Lower leg skin (tissue), 4 donors: Measurements from ENCODE around the gene TPM3. TPM values are rescaled to one million over a fixed set of nuclear protein-coding genes. Genes with fewer than 3 reads are reported as not detected.

Source experiments
- DNase-seq, 2 donors: peaks; one replicate each; pipeline ENCODE4 v3.0.0-alpha.2; 2019; ENCODE audit warnings: low spot score in 2 of 2
- H3K4me3 ChIP-seq: fragments of 200-600 bp; sonication (generic); 2 replicates; pipeline ENCODE4 v1.5.1; 2017; ENCODE audit warnings: mild to moderate bottlenecking, low read depth; ENCODE audit not compliant: poor library complexity, severe bottlenecking
- POLR2A ChIP-seq, 2 donors: fragments of 450-650 bp; IDR thresholded peaks; one replicate each; pipeline ENCODE4 v1.6.1; 2016 to 2017; ENCODE audit warnings: antibody characterized with exemption in 2 of 2, mild to moderate bottlenecking in 1 of 2, moderate library complexity in 1 of 2
- WGBS, 2 donors: methylation state at CpG; one replicate each; pipeline ENCODE4 v1.1.5; 2018; 5-methylcytosine and 5-hydroxymethylcytosine counted together
- intact Hi-C: fragments of 100-400 bp; cut with DNase I; formaldehyde crosslinking; loops from one replicate; pipeline ENCODE4 v1.15.0; 2023; ENCODE audit warnings: low total_unique reads
- total RNA-seq, 4 donors: library from RNA; depleted of rRNA; stranded (reverse); fragments of >200 nt; gene quantifications; one replicate each; pipeline ENCODE4 v1.1.0, GENCODE V29; 2016
- TF ChIP-seq, protein P1 (sequence below), 3 donors: fragments of 450-650 bp; IDR thresholded peaks; one replicate each; pipeline ENCODE4 v1.5.1; 2016; ENCODE audit warnings: antibody characterized with exemption in 3 of 3, mild to moderate bottlenecking in 3 of 3, moderate library complexity in 2 of 3

Gene TPM3
- total RNA-seq, 4 donors from 2014 or later: 119 to 226 (median 181) TPM

GRCh38 chr1:154158307-154159125 lies 33.4 kb downstream of the TPM3 start:
- DNase-seq: no peak
- 82 to 89% methylated on average over 8 of the region's 8 CpGs for WGBS, 2 donors
- TF ChIP-seq POLR2A (IDR thresholded peaks at IDR 0.05): no peak
- TF ChIP-seq, protein P1, sequence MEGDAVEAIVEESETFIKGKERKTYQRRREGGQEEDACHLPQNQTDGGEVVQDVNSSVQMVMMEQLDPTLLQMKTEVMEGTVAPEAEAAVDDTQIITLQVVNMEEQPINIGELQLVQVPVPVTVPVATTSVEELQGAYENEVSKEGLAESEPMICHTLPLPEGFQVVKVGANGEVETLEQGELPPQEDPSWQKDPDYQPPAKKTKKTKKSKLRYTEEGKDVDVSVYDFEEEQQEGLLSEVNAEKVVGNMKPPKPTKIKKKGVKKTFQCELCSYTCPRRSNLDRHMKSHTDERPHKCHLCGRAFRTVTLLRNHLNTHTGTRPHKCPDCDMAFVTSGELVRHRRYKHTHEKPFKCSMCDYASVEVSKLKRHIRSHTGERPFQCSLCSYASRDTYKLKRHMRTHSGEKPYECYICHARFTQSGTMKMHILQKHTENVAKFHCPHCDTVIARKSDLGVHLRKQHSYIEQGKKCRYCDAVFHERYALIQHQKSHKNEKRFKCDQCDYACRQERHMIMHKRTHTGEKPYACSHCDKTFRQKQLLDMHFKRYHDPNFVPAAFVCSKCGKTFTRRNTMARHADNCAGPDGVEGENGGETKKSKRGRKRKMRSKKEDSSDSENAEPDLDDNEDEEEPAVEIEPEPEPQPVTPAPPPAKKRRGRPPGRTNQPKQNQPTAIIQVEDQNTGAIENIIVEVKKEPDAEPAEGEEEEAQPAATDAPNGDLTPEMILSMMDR (IDR thresholded peaks at IDR 0.05): no peak
- no peak overlapping the region for H3K4me3 ChIP-seq
- intact Hi-C loops: no loop called here

DNA sequence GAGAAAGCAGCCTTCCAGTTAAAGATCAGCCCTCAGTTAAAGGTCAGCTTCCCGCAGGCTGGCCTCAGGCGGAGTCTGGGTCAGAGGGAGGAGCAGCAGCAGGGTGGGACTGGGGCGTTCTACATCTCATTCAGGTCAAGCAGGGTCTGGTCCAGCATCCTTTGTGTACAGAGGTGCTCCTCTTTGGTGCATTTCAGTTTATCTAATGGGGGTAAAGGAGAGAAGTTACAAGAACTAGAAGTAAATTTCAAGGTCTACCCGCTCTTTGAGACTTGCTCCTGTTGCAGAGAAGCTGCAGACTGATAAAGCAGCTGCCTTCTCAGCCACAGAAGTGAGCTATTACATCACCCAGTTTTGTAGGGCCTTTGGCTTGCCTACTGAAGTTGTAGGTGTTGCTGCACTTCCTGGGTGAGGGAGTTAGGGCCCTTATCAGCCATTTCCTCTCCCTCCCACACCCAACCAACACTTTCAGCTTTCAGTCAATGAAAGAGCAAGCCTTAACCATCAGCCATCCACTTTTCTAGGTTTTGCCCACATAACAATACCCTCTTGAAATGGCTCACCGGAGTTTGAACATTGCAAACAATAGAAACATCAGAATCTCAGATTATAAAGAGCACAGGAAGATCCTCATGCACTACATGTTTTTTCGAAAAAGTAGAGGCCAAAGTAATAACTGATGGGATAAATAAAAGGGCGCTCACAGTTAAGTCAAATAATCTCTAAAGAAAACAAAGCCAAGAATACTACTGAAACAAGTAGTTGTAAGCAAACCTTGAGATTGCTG lies 34.2 kb downstream of the TPM3 start:
- intact Hi-C loops: no loop called here
- no peak overlapping the region for H3K4me3 ChIP-seq
- WGBS, 2 donors: 73 to 74% methylated on average over 7 of the region's 7 CpGs
- DNase-seq: no peak
- TF ChIP-seq, protein P1 (IDR thresholded peaks at IDR 0.05): no peak
- TF ChIP-seq POLR2A (IDR thresholded peaks at IDR 0.05): no peak

DNA sequence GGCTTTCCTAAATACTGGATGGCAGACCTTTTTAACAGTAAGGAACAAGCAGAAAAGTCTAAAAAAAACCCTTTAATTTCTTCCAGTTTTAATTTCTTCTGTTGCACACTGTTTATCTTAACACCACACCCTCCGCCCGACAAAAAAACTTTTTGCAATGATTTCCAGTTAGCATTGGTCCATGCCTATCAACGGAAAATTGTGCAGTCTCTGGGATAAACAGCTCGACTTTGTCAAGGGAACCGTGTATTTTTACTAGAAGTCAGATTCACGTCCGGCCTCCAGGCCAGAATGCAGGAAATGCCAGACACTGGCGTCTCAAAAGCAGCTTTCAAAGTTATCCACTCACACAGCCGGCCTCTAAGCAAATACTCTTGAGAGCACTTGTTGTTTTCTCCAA lies 36.6 kb downstream of the TPM3 start:
- no peak for TF ChIP-seq POLR2A (IDR thresholded peaks at IDR 0.05)
- TF ChIP-seq, protein P1 (IDR thresholded peaks at IDR 0.05): no peak
- no peak for DNase-seq
- intact Hi-C loops: no loop called here
- no peak overlapping the region for H3K4me3 ChIP-seq
- WGBS, 2 donors: 50 to 55% methylated on average over 9 of the region's 9 CpGs

GRCh38 chr1:154154534-154155191 lies 37.2 kb downstream of the TPM3 start, which contains the start of gene NUP210L:
Gene NUP210L, minus strand, starts transcription at chr1:154155073.
- no peak within 1 kb of the TSS for H3K4me3 ChIP-seq
- intact Hi-C loops: no loop called here

DNA sequence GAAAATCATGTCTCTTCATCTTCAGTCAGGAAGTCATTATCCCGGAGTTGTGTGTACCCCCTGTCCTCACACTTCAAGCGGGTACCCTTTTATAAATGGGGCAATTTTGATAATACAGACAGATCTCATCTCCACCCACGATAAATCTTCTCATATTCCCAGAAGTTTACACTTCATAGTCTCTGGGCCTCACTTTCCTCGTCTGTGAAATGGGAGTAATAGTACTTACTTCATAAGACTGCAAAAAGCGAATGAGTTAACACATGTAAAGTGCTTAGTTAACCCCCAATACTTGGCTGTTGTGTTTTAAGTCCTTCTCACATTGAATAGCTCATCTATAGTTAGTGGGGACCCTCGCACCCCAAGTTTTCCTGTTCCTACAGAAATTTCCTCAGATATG lies 37.8 kb downstream of the TPM3 start:
- TF ChIP-seq, protein P1 (IDR thresholded peaks at IDR 0.05): no peak
- no peak for TF ChIP-seq POLR2A (IDR thresholded peaks at IDR 0.05)
- intact Hi-C loops: no loop called here
- WGBS, 2 donors: 93 to 95% methylated on average over 6 of the region's 6 CpGs
- DNase-seq: no peak
- no peak overlapping the region for H3K4me3 ChIP-seq

More at GRCh38 chr1:154154534-154155191, 37.2 kb downstream of the TPM3 start, which contains the start of gene NUP210L:
- 77 to 81% methylated on average over 29 of the region's 29 CpGs for WGBS, 2 donors
- no peak for DNase-seq
- TF ChIP-seq, protein P1 (IDR thresholded peaks at IDR 0.05): no peak
- TF ChIP-seq POLR2A (IDR thresholded peaks at IDR 0.05): no peak
